ENCODE data around the gene DOCK2.

DNA sequence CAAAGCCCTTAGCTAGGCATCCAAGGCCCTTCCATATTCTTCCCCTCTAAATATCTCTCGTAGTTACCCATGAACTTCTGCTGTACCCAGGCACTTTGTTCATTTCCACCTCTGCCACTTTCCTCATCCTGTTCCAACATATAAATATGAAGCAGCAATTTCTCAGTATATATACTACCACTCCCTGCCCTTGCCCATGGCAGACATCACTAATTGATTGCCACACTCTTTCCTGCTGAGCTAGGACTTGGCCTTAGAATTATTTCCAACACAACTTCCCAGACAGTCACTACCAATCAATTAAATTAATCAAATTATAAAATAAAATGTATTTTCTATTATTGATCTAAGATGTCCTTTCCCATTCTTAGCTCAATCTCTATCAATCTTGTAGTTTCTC is 334.7 kb downstream of the DOCK2 start:
- TF ChIP-seq JUN (IDR thresholded peaks at IDR 0.05; ENCODE audit: borderline replicate concordance, insufficient read depth, insufficient read length, low read depth), result no peak
- TF ChIP-seq EZH2 (IDR thresholded peaks at IDR 0.05; ENCODE audit: borderline replicate concordance, low read depth, low read length, severe bottlenecking), result no peak
- TF ChIP-seq, protein P1, sequence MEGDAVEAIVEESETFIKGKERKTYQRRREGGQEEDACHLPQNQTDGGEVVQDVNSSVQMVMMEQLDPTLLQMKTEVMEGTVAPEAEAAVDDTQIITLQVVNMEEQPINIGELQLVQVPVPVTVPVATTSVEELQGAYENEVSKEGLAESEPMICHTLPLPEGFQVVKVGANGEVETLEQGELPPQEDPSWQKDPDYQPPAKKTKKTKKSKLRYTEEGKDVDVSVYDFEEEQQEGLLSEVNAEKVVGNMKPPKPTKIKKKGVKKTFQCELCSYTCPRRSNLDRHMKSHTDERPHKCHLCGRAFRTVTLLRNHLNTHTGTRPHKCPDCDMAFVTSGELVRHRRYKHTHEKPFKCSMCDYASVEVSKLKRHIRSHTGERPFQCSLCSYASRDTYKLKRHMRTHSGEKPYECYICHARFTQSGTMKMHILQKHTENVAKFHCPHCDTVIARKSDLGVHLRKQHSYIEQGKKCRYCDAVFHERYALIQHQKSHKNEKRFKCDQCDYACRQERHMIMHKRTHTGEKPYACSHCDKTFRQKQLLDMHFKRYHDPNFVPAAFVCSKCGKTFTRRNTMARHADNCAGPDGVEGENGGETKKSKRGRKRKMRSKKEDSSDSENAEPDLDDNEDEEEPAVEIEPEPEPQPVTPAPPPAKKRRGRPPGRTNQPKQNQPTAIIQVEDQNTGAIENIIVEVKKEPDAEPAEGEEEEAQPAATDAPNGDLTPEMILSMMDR (IDR thresholded peaks at IDR 0.05; ENCODE audit: extremely low read depth in 1 of 2, insufficient read depth in 1 of 2, low read depth in 1 of 2, low read length in 2 of 2), result no peak
- TF ChIP-seq POLR2A (IDR thresholded peaks at IDR 0.05; ENCODE audit: low read depth, low read length), result no peak
- TF ChIP-seq POLR2AphosphoS5 (IDR thresholded peaks at IDR 0.05; ENCODE audit: insufficient read depth, low read depth, low read length), result no peak
- TF ChIP-seq MYC (IDR thresholded peaks at IDR 0.05; ENCODE audit: low read depth, low read length), result no peak
- no peak for TF ChIP-seq GATA2 (IDR thresholded peaks at IDR 0.05; ENCODE audit: insufficient read depth, insufficient read length, low read depth, low read length)
- TF ChIP-seq, protein P2, sequence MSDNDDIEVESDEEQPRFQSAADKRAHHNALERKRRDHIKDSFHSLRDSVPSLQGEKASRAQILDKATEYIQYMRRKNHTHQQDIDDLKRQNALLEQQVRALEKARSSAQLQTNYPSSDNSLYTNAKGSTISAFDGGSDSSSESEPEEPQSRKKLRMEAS (IDR thresholded peaks at IDR 0.05; ENCODE audit: insufficient read depth, insufficient read length), result no peak
